EL (cell line): ENCODE measurements around the gene COG7.
"Not testable (repeated sequence)": the region's sequence is repeated elsewhere in the genome, so short reads cannot be mapped to it uniquely, and the experiment has no call there.

Source experiments
- DNase-seq: peaks from one replicate; pipeline ENCODE4 v3.0.0-alpha.2; 2016

Gene COG7

DNA sequence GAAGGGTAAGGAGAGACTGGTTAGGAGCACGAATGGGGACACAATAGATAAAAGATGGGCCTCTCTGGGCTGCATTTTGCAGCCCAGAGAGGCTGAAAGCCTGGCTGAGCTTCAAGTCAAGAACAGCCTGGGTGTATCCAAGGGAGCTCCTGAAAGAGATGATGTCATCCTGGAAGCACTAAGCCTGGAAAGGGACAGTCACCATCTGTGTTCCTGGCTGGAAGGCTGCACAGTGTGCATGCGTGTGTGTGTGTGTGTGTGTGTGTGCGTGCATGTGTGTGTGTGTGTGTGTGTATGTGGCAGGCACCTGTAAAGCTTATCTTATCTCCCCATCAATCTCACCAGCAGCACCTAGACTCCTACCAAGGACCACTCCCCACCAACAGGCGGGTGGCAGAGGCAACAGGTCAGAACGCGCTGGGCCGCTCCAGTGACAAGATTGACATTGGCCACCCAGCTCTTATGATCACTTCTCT, 44.1 kb downstream of the COG7 start:
- DNase-seq = peak; percentile 70

- DNase-seq = no peak
Observed at GRCh38 chr16:23408242-23408822, 44.7 kb downstream of the COG7 start.

- no peak for DNase-seq
Observed at GRCh38 chr16:23407436-23408127, 45.4 kb downstream of the COG7 start.

GRCh38 chr16:23406546-23407240, 46.3 kb downstream of the COG7 start:
- no peak for DNase-seq

DNA sequence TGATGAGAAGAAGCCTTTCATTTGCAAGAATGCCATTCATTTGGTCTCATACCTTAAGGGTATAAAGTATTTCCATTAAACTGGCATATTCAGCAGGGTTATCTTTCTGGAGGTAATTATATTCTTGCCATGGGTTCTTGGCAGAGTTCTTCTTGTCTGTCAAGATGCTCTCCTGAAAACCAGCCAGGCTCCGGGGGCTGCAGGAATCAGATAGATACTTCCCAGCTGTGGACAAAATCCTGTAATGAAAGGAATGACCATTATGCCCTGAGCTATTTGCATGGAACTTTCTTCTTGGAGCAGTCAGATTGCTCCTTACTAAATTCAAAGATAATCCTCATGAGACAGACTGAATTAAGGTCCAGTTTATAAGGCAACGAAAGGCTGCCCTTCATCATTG, 47.0 kb downstream of the COG7 start:
- DNase-seq = no peak

DNA sequence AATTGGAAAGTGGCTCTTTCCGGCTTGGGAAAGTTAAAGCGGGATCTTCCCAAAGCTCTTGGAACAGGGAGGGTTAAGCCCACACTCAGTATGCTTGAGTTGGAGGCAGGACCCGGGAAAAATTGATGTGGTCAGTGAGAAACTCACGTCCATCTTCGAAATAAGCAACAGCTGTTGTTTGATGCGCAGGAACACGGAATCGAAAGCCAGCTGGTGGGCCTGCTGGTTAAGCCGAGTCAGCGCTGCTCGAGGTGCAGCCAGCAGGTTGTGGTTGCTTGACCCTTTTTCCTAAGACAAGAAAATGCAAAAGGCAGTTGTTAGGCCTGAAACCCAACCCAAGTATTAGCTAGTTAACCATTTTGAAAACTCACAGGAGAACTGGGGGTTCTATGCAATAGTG, 49.4 kb downstream of the COG7 start:
- DNase-seq = no peak

DNA sequence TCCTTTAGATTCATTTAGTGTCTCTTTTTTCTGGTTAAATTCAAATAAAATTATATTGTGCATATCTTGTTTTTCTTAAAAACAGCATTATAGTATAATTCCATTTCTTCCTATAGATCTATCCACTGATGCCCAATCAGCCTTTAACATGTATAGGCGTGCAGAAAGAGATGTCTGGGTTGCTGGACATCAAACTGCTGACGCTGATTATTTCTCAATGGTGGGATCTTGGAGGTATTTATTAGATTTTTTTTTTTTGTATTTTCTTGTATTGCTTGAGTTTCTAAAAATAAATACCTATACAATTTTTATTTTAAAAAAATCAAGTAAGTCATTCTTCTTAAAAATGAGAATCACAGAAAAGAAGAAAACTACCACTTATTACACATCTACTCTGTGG, 50.9 kb downstream of the COG7 start:
- no peak for DNase-seq

GRCh38 chr16:23401139-23401538, 51.9 kb downstream of the COG7 start:
- DNase-seq = no peak

DNA sequence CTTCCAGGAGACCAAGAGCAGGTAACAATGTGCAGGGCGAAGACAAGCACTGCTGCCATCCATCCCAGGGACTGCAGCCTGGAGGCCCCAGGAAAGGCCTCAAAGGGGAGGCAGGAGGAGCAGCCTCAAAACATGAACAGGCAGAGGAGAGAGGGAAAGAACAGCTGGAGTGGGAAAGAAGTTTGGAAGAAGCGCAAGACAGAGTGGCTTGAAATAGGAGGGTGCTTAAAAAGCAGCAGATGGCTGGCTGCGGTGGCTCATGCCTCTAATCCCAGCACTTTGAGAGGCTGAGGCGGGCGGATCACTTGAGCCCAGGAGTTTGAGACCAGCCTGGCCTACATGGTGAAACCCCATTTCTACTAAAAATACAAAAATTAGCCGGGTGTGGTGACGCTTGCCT, 52.5 kb downstream of the COG7 start:
- DNase-seq = not testable (repeated sequence)

GRCh38 chr16:23398987-23399805, 53.8 kb downstream of the COG7 start:
- DNase-seq = no peak

DNA sequence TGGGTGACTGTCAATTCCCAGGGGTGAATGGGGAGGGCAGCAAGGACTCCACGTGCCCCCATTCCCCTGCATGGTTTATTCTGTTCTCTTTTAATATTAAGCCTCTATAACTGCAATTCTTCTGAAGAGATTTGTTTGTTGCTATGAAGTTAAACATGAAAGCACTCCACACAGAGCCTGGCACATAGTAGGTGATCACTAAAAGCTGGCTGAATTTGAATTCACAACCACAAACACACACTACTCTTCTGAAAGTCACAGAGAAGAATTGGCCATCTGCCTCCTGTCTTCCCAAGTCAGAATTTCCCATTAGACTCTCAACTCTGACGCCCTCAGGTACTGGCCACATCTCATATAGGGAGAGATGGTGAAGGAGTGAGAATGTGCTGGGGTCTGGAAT, 55.5 kb downstream of the COG7 start:
- no peak for DNase-seq

- no peak for DNase-seq
Observed at GRCh38 chr16:23395732-23396131, 57.3 kb downstream of the COG7 start.

DNA sequence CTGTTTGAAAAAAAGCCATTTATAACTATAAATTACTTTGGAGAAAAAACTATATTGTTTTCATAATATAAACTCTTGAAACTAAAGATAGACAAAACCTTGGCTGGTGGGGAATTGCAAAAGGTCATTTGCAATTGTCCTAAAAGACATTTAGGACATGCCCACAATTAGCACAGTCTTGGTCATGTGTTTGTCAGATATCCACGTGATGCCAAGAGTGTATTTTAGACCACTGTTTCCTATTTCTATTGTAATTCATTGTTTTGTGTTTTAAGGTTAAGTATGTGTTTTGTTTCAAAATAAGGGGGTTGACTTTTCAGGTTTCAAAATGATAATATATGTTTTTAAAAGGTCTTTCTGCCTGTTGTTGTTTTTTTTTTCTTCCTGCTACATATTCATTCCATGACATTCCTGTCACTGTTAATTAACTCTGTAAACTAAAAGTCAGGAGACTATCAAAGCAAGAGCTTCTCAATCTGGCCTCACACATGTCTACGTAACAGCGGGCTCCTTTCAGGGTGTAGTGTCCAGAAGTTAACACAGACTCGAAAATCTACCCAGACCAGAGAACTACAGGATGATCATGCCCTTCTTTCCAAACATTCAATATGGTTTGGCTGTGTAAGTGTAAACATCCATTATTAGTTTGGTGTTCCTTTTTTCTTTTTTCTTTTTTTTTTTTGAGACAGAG, 58.7 kb downstream of the COG7 start:
- DNase-seq = no peak

DNA sequence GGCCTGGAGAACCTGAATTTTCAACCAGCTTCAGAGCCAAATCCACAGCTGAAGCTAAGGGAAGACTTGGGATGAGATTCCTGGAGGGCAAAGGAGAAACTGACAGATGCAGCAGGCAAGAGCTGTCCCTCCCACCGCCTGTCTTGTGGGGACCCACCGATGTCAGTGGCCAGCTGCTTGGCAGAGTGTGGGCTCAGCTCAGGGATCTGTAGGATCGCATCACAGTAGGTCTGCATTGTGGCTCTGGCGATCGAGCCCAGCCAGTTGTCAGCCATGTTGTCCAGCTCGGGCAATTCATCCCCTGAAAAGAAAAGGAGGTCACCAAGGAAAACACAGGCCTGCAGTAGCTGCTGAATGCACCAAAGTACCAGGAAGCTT, 60.8 kb downstream of the COG7 start:
- DNase-seq = no peak

DNA sequence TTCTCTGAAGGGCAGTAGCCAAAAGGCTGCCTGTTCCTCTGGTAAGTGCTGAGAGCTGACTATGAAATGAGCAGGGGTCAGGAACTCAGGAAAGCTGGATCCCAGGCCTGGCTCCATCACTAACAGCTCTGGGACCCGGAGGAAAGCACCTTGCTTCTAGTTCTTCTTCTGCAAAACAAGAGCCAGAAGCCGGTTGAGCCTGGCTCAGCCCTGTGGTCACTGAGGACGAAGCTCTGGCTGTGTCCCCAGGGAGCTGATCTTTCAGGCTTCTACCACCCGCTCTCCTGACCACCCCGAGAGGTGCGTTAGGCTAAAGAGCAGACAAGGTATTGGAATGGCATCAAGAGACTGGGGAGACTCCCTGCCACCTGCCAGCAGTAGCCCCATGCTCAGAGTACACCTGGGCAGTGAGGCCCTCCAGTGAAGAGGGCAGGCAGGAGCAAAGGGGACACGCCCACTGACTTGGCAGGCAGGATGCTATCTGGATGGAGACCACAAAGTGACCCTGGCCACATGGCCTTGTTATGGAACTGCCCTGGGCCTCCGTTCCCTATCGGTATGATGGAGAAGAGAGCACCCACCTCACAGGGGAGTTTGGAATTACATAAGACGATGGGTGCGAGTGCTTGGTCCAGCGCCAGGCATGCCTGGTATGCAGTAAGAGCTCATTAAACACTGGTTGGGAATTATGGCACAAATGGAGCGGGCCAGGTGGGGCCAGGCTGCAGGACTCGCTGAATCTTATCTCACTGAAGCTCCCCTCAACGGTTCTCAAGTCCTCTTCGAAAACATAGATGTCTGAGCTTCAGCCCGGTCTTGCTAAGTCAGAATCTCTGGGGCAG, 61.4 kb downstream of the COG7 start:
- no peak for DNase-seq

- not testable (repeated sequence) for DNase-seq
Observed at GRCh38 chr16:23389936-23390335, 63.1 kb downstream of the COG7 start.

GRCh38 chr16:23389201-23389600, 63.8 kb downstream of the COG7 start:
- no peak for DNase-seq

- no peak for DNase-seq
Observed at GRCh38 chr16:23388786-23389185, 64.2 kb downstream of the COG7 start.

GRCh38 chr16:23387666-23388065, 65.3 kb downstream of the COG7 start:
- no peak for DNase-seq

- no peak for DNase-seq
Observed at GRCh38 chr16:23385441-23385840, 67.5 kb downstream of the COG7 start.

DNA sequence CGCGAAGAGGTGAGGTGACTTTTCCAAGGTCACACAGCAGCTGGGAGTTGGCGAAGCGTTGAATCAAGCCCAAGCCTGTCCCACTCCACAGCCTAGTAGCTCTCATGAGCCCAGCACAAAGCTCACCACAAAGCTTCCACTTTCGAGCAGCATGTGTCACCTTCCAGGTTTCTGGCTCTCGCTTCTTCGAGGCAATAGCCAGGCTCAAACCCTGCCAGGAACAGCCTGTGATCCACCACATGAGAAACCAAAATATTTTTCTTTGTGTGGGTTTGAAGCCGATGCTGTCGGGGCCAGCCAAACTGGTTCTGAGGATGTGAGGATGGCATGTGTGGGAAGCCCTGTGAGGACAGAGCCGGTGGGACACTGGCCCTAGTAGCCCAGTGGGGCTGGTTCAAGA, 68.1 kb downstream of the COG7 start:
- no peak for DNase-seq

GRCh38 chr16:23383881-23384280, 69.1 kb downstream of the COG7 start:
- no peak for DNase-seq
